Measurements from ENCODE around the gene SRPK1. TPM values are rescaled to one million over a fixed set of nuclear protein-coding genes. Genes with fewer than 3 reads are reported as not detected.
"Not testable (repeated sequence)": the region's sequence is repeated elsewhere in the genome, so short reads cannot be mapped to it uniquely, and the experiment has no call there.

SRPK1 gene
- total RNA-seq, 1 donor from 2014 or later = 36.0 TPM

GRCh38 chr6:35922139-35922554 lies 1.2 kb upstream of the SRPK1 start:
- DNase-seq (ENCODE audit: extremely low spot score, unreplicated experiment) = no peak
- Mint-ChIP-seq H3K27me3 (ENCODE audit: unreplicated experiment) (no peaks in the 10 kb centered on the region), H3K36me3 (ENCODE audit: unreplicated experiment) (peaks cover 2% of the 10 kb centered on the region), H3K4me3 (ENCODE audit: unreplicated experiment) (peak overlapping the region; percentile 87), H3K9me3 (ENCODE audit: unreplicated experiment) (no peaks in the 10 kb centered on the region), H3K27ac (ENCODE audit: unreplicated experiment) (no peak overlapping the region), H3K4me1 (ENCODE audit: unreplicated experiment) (peaks cover 33% of the 10 kb centered on the region)
- TF ChIP-seq, protein P1, sequence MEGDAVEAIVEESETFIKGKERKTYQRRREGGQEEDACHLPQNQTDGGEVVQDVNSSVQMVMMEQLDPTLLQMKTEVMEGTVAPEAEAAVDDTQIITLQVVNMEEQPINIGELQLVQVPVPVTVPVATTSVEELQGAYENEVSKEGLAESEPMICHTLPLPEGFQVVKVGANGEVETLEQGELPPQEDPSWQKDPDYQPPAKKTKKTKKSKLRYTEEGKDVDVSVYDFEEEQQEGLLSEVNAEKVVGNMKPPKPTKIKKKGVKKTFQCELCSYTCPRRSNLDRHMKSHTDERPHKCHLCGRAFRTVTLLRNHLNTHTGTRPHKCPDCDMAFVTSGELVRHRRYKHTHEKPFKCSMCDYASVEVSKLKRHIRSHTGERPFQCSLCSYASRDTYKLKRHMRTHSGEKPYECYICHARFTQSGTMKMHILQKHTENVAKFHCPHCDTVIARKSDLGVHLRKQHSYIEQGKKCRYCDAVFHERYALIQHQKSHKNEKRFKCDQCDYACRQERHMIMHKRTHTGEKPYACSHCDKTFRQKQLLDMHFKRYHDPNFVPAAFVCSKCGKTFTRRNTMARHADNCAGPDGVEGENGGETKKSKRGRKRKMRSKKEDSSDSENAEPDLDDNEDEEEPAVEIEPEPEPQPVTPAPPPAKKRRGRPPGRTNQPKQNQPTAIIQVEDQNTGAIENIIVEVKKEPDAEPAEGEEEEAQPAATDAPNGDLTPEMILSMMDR (IDR thresholded peaks at IDR 0.05) = no peak

- peak overlapping the region; percentile 96 for H3K4me3 Mint-ChIP-seq (ENCODE audit: unreplicated experiment)
- peaks cover 4% of the 10 kb centered on the region for H3K36me3 Mint-ChIP-seq (ENCODE audit: unreplicated experiment)
- H3K4me1 Mint-ChIP-seq (ENCODE audit: unreplicated experiment) = peaks cover 37% of the 10 kb centered on the region
- H3K9me3 Mint-ChIP-seq (ENCODE audit: unreplicated experiment) = no peaks in the 10 kb centered on the region
- DNase-seq (ENCODE audit: extremely low spot score, unreplicated experiment) = peak; percentile 84
- H3K27ac Mint-ChIP-seq (ENCODE audit: unreplicated experiment) = peak overlapping the region; percentile 77
- TF ChIP-seq, protein P1 (IDR thresholded peaks at IDR 0.05) = no peak
- H3K27me3 Mint-ChIP-seq (ENCODE audit: unreplicated experiment) = no peaks in the 10 kb centered on the region
These were observed 809 bp downstream of the SRPK1 start for GRCh38 chr6:35919827-35920751.

DNA sequence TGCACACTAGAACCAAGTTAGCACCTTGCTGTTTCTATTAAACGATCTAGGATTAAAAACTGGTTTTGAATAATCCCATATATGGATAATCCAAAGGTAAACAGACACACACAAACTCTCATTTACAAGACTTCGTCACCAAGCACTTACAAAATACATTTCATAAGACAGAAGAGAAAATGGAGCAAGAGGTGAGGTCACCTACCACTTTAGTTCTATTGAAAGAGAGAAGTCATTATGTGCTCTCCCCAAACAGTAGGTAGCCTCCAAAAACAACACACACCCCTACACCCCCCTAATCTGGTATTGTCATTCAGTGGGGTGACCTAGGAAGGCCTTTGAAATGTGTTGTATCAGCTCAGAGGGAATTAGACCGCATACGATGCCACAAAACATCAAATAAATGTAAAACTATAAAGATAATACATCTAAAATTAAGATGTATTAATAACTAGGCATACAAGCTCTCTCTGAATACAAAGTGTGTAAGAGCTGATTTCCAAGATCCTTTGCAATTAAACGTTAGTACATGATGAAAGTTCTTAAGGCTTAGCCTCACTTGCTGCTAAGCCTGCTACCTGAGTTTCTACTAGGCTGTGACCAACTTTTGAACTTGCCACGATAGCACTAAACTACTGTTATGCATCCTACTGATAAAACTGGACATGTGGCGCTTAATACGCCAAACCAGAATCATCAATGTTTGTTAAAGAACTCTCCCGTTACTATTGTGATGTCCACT lies 1.6 kb downstream of the SRPK1 start:
- DNase-seq (ENCODE audit: extremely low spot score, unreplicated experiment) = peak; percentile 11
- Mint-ChIP-seq H3K36me3 (ENCODE audit: unreplicated experiment) (peaks cover 4% of the 10 kb centered on the region), H3K4me3 (ENCODE audit: unreplicated experiment) (peak overlapping the region; percentile 96), H3K9me3 (ENCODE audit: unreplicated experiment) (no peaks in the 10 kb centered on the region), H3K27ac (ENCODE audit: unreplicated experiment) (peak overlapping the region; percentile 77), H3K4me1 (ENCODE audit: unreplicated experiment) (peaks cover 43% of the 10 kb centered on the region), H3K27me3 (ENCODE audit: unreplicated experiment) (no peaks in the 10 kb centered on the region)
- TF ChIP-seq, protein P1 (IDR thresholded peaks at IDR 0.05) = no peak

GRCh38 chr6:35916893-35917292 lies 4.0 kb downstream of the SRPK1 start:
- not testable (repeated sequence) for H3K36me3 Mint-ChIP-seq (ENCODE audit: unreplicated experiment); H3K9me3 Mint-ChIP-seq (ENCODE audit: unreplicated experiment); H3K27ac Mint-ChIP-seq (ENCODE audit: unreplicated experiment); H3K4me3 Mint-ChIP-seq (ENCODE audit: unreplicated experiment); H3K27me3 Mint-ChIP-seq (ENCODE audit: unreplicated experiment)
- peaks cover 57% of the 10 kb centered on the region for H3K4me1 Mint-ChIP-seq (ENCODE audit: unreplicated experiment)
- DNase-seq (ENCODE audit: extremely low spot score, unreplicated experiment) = peak; percentile 8

GRCh38 chr6:35916056-35916455 lies 4.8 kb downstream of the SRPK1 start:
- Mint-ChIP-seq H3K4me3 (ENCODE audit: unreplicated experiment) (no peak overlapping the region), H3K27ac (ENCODE audit: unreplicated experiment) (no peak overlapping the region), H3K36me3 (ENCODE audit: unreplicated experiment) (peaks cover 10% of the 10 kb centered on the region), H3K27me3 (ENCODE audit: unreplicated experiment) (no peaks in the 10 kb centered on the region), H3K9me3 (ENCODE audit: unreplicated experiment) (peaks cover 1% of the 10 kb centered on the region), H3K4me1 (ENCODE audit: unreplicated experiment) (peaks cover 49% of the 10 kb centered on the region)
- TF ChIP-seq, protein P1 (IDR thresholded peaks at IDR 0.05) = no peak
- no peak for DNase-seq (ENCODE audit: extremely low spot score, unreplicated experiment)

Measured in osteocyte (in vitro differentiated cells).